Activated CD4-positive, alpha-beta memory T cell treated with anti-CD3 and anti-CD28 coated beads, Interleukin-2, amount 10 ng/mL, durations not matched to agents 7 days and 5 days (primary cell): ENCODE measurements around the gene RBM39. TPM values are rescaled to one million over a fixed set of nuclear protein-coding genes. Genes with fewer than 3 reads are reported as not detected.
"Not testable (repeated sequence)": the region's sequence is repeated elsewhere in the genome, so short reads cannot be mapped to it uniquely, and the experiment has no call there.

ENCODE experiments used
- CTCF ChIA-PET: fragments of 350-600 bp; sonication (Branson Sonifier 250); formaldehyde crosslinking; loops from one replicate; lab custom pipeline; 2021; ENCODE audit warnings: antibody characterized with exemption, inconsistent platforms; lab: Charles Lee
- POLR2A ChIA-PET: fragments of 350-600 bp; sonication (Branson Sonifier 250); formaldehyde crosslinking; loops from one replicate; lab custom pipeline; 2021; ENCODE audit warnings: antibody characterized with exemption; lab: Charles Lee
- DNase-seq: peaks from one replicate; pipeline ENCODE4 v3.0.0-alpha.2; 2020
- H3K27ac Mint-ChIP-seq: one replicate; pipeline ENCODE4 v1.8.0; 2021; ENCODE audit warnings: mild to moderate bottlenecking, mixed read lengths
- H3K27me3 Mint-ChIP-seq: one replicate; pipeline ENCODE4 v1.8.0; 2021; ENCODE audit warnings: mixed read lengths
- H3K36me3 Mint-ChIP-seq: one replicate; pipeline ENCODE4 v1.8.0; 2021; ENCODE audit warnings: low read depth, mixed read lengths
- H3K4me1 Mint-ChIP-seq: one replicate; pipeline ENCODE4 v1.8.0; 2021; ENCODE audit warnings: mixed read lengths
- H3K4me3 Mint-ChIP-seq: one replicate; pipeline ENCODE4 v1.8.0; 2021; ENCODE audit warnings: mild to moderate bottlenecking, mixed read lengths
- H3K9me3 Mint-ChIP-seq: one replicate; pipeline ENCODE4 v1.8.0; 2021; ENCODE audit warnings: mixed read lengths
- total RNA-seq, 2 experiments: library from RNA; stranded (reverse); gene quantifications; one replicate each; pipeline ENCODE4 v1.2.3, GENCODE V29; 2021

Gene RBM39
- total RNA-seq, 2 experiments from 2014 or later = 318 to 331 TPM

GRCh38 chr20:35710884-35711587, 31.0 kb downstream of the RBM39 start:
- Mint-ChIP-seq H3K27ac (peak overlapping the region; percentile 64), H3K27me3 (no peaks in the 10 kb centered on the region)

GRCh38 chr20:35710039-35710438, 32.0 kb downstream of the RBM39 start:
- POLR2A ChIA-PET = interaction anchor here (1.3 to 23.9 kb wide), 4 partner anchors 8 to 26 kb away, joined by 3 to 503 read pairs (median 66); partner anchors contain the start of genes NFS1, RBM39 and ROMO1
- peaks cover 77% of the 10 kb centered on the region for H3K36me3 Mint-ChIP-seq
- H3K9me3 Mint-ChIP-seq = no peaks in the 10 kb centered on the region
- no peak for DNase-seq
- H3K4me1 Mint-ChIP-seq = peaks cover 49% of the 10 kb centered on the region
- H3K27ac Mint-ChIP-seq = no peak overlapping the region
- CTCF ChIA-PET = interaction anchor here (1.2 to 1.5 kb wide), 2 partner anchors 24 to 26 kb away, joined by 3 read pairs; no protein-coding TSS in a partner anchor
- H3K4me3 Mint-ChIP-seq = no peak overlapping the region
- H3K27me3 Mint-ChIP-seq = no peaks in the 10 kb centered on the region

More at GRCh38 chr20:35710884-35711587, 31.0 kb downstream of the RBM39 start:
- H3K4me3 Mint-ChIP-seq = peak overlapping the region; percentile 36
- POLR2A ChIA-PET = interaction anchor here (1.3 to 23.9 kb wide), 6 partner anchors 9 to 92 kb away, joined by 3 to 503 read pairs (median 14); partner anchors contain the start of genes CPNE1, NFS1, RBM12 and RBM39
- peaks cover 77% of the 10 kb centered on the region for H3K36me3 Mint-ChIP-seq
- DNase-seq = no peak
- CTCF ChIA-PET = interaction anchor here (1.1 to 2.1 kb wide), 3 partner anchors 9 to 31 kb away, joined by 4 to 7 read pairs (median 6); partner anchors contain the start of gene RBM39
- H3K4me1 Mint-ChIP-seq = peaks cover 52% of the 10 kb centered on the region
- H3K9me3 Mint-ChIP-seq = no peaks in the 10 kb centered on the region

- no peaks in the 10 kb centered on the region for H3K27me3 Mint-ChIP-seq
- CTCF ChIA-PET = interaction anchor here (1.2 to 2.1 kb wide), 3 partner anchors 25 to 108 kb away, joined by 3 to 6 read pairs (median 3); no protein-coding TSS in a partner anchor
- H3K27ac Mint-ChIP-seq = peak overlapping the region; percentile 32
- peaks cover 53% of the 10 kb centered on the region for H3K4me1 Mint-ChIP-seq
- no peak overlapping the region for H3K4me3 Mint-ChIP-seq
- no peak for DNase-seq
- H3K36me3 Mint-ChIP-seq = peaks cover 80% of the 10 kb centered on the region
- H3K9me3 Mint-ChIP-seq = no peaks in the 10 kb centered on the region
- POLR2A ChIA-PET = interaction anchor here (3.0 to 23.9 kb wide), 3 partner anchors 7 to 27 kb away, joined by 21 to 503 read pairs (median 112); partner anchors contain the start of genes NFS1, RBM39 and ROMO1
These were observed 32.8 kb downstream of the RBM39 start for GRCh38 chr20:35709259-35709658.

GRCh38 chr20:35708502-35708901, 33.6 kb downstream of the RBM39 start:
- DNase-seq = no peak
- Mint-ChIP-seq H3K36me3 (peaks cover 80% of the 10 kb centered on the region), H3K4me1 (peaks cover 53% of the 10 kb centered on the region), H3K27ac (no peak overlapping the region), H3K9me3 (no peaks in the 10 kb centered on the region), H3K4me3 (no peak overlapping the region), H3K27me3 (no peaks in the 10 kb centered on the region)
- ChIA-PET CTCF (interaction anchor here (1.1 to 2.1 kb wide), 2 partner anchors 107 to 246 kb away, joined by 3 to 6 read pairs; no protein-coding TSS in a partner anchor), POLR2A (interaction anchor here (6.2 to 23.9 kb wide), 3 partner anchors 6 to 28 kb away, joined by 32 to 503 read pairs (median 112); partner anchors contain the start of genes NFS1, RBM39 and ROMO1)

GRCh38 chr20:35706591-35707529, 35.2 kb downstream of the RBM39 start:
- POLR2A ChIA-PET = interaction anchor here (6.2 to 23.9 kb wide), 2 partner anchors 14 to 30 kb away, joined by 32 to 503 read pairs; partner anchors contain the start of gene RBM39
- not testable (repeated sequence) for H3K27ac Mint-ChIP-seq, DNase-seq, H3K27me3 Mint-ChIP-seq, H3K4me3 Mint-ChIP-seq, H3K9me3 Mint-ChIP-seq
- Mint-ChIP-seq H3K36me3 (peaks cover 85% of the 10 kb centered on the region), H3K4me1 (peaks cover 57% of the 10 kb centered on the region)
- CTCF ChIA-PET = interaction anchor here (0.7 kb wide), 1 partner anchor 10 kb away, joined by 4 read pairs; no protein-coding TSS in a partner anchor

- CTCF ChIA-PET = interaction anchor here (1.7 kb wide), 1 partner anchor 179 kb away, joined by 3 read pairs; no protein-coding TSS in a partner anchor
- not testable (repeated sequence) for H3K9me3 Mint-ChIP-seq, DNase-seq, H3K4me3 Mint-ChIP-seq, H3K27me3 Mint-ChIP-seq, H3K27ac Mint-ChIP-seq
- POLR2A ChIA-PET = interaction anchor here (6.2 to 23.9 kb wide), 3 partner anchors 6 to 30 kb away, joined by 32 to 503 read pairs (median 112); partner anchors contain the start of gene RBM39
- Mint-ChIP-seq H3K36me3 (peaks cover 82% of the 10 kb centered on the region), H3K4me1 (peaks cover 52% of the 10 kb centered on the region)
These were observed 36.2 kb downstream of the RBM39 start for GRCh38 chr20:35705894-35706293.

GRCh38 chr20:35704514-35705261, 37.4 kb downstream of the RBM39 start:
- no peak overlapping the region for H3K27ac Mint-ChIP-seq
- H3K27me3 Mint-ChIP-seq = no peaks in the 10 kb centered on the region
- no peak for DNase-seq
- ChIA-PET CTCF (interaction anchor here (0.5 to 2.0 kb wide), 5 partner anchors 10 to 180 kb away, joined by 3 to 5 read pairs (median 3); partner anchors contain the start of gene RBM39), POLR2A (interaction anchor here (1.1 to 23.9 kb wide), 5 partner anchors 7 to 41 kb away, joined by 4 to 503 read pairs (median 32); partner anchors contain the start of genes CPNE1, RBM12 and RBM39)
- no peaks in the 10 kb centered on the region for H3K9me3 Mint-ChIP-seq
- no peak overlapping the region for H3K4me3 Mint-ChIP-seq
- H3K36me3 Mint-ChIP-seq = peaks cover 76% of the 10 kb centered on the region
- H3K4me1 Mint-ChIP-seq = peaks cover 52% of the 10 kb centered on the region

- no peak overlapping the region for H3K4me3 Mint-ChIP-seq
- ChIA-PET CTCF (interaction anchor here (1.3 to 1.7 kb wide), 3 partner anchors 39 to 251 kb away, joined by 3 read pairs; partner anchors contain the start of gene SCAND1), POLR2A (interaction anchor here (0.5 to 23.9 kb wide), 10 partner anchors 9 to 239 kb away, joined by 3 to 503 read pairs (median 6); partner anchors contain the start of genes CPNE1, RBM12, RBM39 and SPAG4)
- DNase-seq = no peak
- H3K36me3 Mint-ChIP-seq = peaks cover 77% of the 10 kb centered on the region
- H3K4me1 Mint-ChIP-seq = peaks cover 53% of the 10 kb centered on the region
- H3K9me3 Mint-ChIP-seq = no peaks in the 10 kb centered on the region
- no peaks in the 10 kb centered on the region for H3K27me3 Mint-ChIP-seq
- H3K27ac Mint-ChIP-seq = no peak overlapping the region
These were observed 39.0 kb downstream of the RBM39 start for GRCh38 chr20:35702824-35703695.

GRCh38 chr20:35702051-35702823, 39.8 kb downstream of the RBM39 start:
- no peak for DNase-seq
- H3K4me1 Mint-ChIP-seq = peaks cover 62% of the 10 kb centered on the region
- no peaks in the 10 kb centered on the region for H3K27me3 Mint-ChIP-seq
- peak overlapping the region; percentile 42 for H3K27ac Mint-ChIP-seq
- H3K9me3 Mint-ChIP-seq = no peaks in the 10 kb centered on the region
- ChIA-PET CTCF (interaction anchor here (1.3 to 1.4 kb wide), 3 partner anchors 9 to 252 kb away, joined by 3 to 6 read pairs (median 3); partner anchors contain the start of gene SCAND1), POLR2A (interaction anchor here (0.5 to 23.9 kb wide), 9 partner anchors 9 to 85 kb away, joined by 3 to 503 read pairs (median 6); partner anchors contain the start of genes CPNE1, RBM12, RBM39 and SPAG4)
- H3K4me3 Mint-ChIP-seq = no peak overlapping the region
- peaks cover 75% of the 10 kb centered on the region for H3K36me3 Mint-ChIP-seq
